HL-60 (cell line): ENCODE data around the gene GUCY2F.

ENCODE experiments used
- DNase-seq, 2 experiments: peaks; one replicate each; pipeline ENCODE4 v3.0.0-alpha.2; 2010 to 2020; ENCODE audit warnings: low read depth in 1 of 2, low spot score in 1 of 2
- H3K27ac ChIP-seq: fragments of 250-450 bp; sonication (Bioruptor Pico); replicated peaks from 2 replicates; pipeline ENCODE4 v1.5.1; 2020; ENCODE audit warnings: mild to moderate bottlenecking, moderate library complexity
- H3K27me3 ChIP-seq: fragments of 250-450 bp; sonication (Bioruptor Pico); 2 replicates; pipeline ENCODE4 v1.5.1; 2021; ENCODE audit warnings: mild to moderate bottlenecking, moderate library complexity; ENCODE audit not compliant: insufficient read depth, poor library complexity, severe bottlenecking
- H3K4me3 ChIP-seq: replicated peaks from 2 replicates; pipeline ENCODE4 v1.5.1; 2011; ENCODE audit warnings: mild to moderate bottlenecking, control low read depth, low read length; ENCODE audit not compliant: insufficient read depth
- GABPA ChIP-seq: IDR thresholded peaks from 2 replicates; pipeline ENCODE4 v1.6.1; 2012; ENCODE audit warnings: low read depth
- POLR2AphosphoS5 ChIP-seq: IDR thresholded peaks from 2 replicates; pipeline ENCODE4 v1.6.1; 2012; ENCODE audit warnings: low read depth
- SPI1 ChIP-seq: IDR thresholded peaks from 2 replicates; pipeline ENCODE4 v1.6.1; 2012; ENCODE audit warnings: low read depth, mild to moderate bottlenecking, borderline replicate concordance
- TF ChIP-seq, protein P1 (sequence below): IDR thresholded peaks from 2 replicates; pipeline ENCODE4 v1.6.1; 2012; ENCODE audit warnings: low read depth; ENCODE audit not compliant: insufficient replicate concordance
- TF ChIP-seq, protein P2 (sequence below): IDR thresholded peaks from one replicate; pipeline ENCODE4 v1.5.1; 2011; ENCODE audit warnings: low read length, control low read depth, inconsistent platforms; ENCODE audit not compliant: insufficient read depth

GUCY2F gene

DNA sequence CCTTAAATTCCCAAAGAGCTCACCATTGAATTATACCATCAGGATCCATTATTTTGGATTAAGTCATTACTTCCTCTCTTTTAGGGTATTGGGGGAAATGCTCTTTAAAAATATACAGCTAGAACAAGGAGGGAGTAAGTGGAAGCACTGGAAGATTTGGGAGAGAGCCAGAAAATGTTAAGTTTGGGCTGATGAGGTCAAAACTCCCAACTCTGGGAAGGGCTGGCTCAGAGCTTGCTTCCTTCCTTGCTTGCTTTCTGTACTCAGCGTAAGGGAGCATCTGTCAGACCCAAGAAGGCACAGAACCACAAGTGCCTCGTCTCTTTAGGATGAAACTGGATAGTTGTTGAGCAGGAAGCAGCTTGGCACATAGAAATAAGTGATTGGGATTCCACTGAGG is 138.2 kb downstream of the GUCY2F start:
- DNase-seq: no peak
- no peak overlapping the region for H3K4me3 ChIP-seq
- H3K27ac ChIP-seq: no peak overlapping the region
- TF ChIP-seq, protein P1, sequence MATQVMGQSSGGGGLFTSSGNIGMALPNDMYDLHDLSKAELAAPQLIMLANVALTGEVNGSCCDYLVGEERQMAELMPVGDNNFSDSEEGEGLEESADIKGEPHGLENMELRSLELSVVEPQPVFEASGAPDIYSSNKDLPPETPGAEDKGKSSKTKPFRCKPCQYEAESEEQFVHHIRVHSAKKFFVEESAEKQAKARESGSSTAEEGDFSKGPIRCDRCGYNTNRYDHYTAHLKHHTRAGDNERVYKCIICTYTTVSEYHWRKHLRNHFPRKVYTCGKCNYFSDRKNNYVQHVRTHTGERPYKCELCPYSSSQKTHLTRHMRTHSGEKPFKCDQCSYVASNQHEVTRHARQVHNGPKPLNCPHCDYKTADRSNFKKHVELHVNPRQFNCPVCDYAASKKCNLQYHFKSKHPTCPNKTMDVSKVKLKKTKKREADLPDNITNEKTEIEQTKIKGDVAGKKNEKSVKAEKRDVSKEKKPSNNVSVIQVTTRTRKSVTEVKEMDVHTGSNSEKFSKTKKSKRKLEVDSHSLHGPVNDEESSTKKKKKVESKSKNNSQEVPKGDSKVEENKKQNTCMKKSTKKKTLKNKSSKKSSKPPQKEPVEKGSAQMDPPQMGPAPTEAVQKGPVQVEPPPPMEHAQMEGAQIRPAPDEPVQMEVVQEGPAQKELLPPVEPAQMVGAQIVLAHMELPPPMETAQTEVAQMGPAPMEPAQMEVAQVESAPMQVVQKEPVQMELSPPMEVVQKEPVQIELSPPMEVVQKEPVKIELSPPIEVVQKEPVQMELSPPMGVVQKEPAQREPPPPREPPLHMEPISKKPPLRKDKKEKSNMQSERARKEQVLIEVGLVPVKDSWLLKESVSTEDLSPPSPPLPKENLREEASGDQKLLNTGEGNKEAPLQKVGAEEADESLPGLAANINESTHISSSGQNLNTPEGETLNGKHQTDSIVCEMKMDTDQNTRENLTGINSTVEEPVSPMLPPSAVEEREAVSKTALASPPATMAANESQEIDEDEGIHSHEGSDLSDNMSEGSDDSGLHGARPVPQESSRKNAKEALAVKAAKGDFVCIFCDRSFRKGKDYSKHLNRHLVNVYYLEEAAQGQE: no peak
- TF ChIP-seq GABPA: no peak
- no peak for TF ChIP-seq SPI1
- H3K27me3 ChIP-seq: no peaks in the 10 kb centered on the region

DNA sequence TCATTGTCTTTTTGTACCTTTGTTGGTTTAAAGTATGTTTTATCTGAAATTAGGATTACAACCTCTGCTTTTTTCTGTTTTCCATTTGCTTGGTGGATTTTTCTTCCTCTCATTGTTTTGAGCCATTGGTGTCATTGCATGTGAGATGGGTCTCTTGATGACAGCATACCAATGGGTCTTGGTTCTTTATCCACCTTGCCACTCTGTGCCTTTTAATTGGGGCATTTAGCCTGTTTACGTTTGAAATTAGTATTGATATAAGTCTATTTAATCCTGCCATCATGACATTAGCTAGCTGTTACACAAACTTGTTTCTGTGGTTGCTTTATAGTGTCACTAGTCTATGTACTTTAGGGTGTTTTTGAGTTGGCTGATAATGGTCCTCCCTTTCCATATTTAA is 145.7 kb downstream of the GUCY2F start:
- no peak overlapping the region for H3K27ac ChIP-seq
- no peak overlapping the region for H3K4me3 ChIP-seq
- no peaks in the 10 kb centered on the region for H3K27me3 ChIP-seq
- no peak for TF ChIP-seq POLR2AphosphoS5
- TF ChIP-seq, protein P2, sequence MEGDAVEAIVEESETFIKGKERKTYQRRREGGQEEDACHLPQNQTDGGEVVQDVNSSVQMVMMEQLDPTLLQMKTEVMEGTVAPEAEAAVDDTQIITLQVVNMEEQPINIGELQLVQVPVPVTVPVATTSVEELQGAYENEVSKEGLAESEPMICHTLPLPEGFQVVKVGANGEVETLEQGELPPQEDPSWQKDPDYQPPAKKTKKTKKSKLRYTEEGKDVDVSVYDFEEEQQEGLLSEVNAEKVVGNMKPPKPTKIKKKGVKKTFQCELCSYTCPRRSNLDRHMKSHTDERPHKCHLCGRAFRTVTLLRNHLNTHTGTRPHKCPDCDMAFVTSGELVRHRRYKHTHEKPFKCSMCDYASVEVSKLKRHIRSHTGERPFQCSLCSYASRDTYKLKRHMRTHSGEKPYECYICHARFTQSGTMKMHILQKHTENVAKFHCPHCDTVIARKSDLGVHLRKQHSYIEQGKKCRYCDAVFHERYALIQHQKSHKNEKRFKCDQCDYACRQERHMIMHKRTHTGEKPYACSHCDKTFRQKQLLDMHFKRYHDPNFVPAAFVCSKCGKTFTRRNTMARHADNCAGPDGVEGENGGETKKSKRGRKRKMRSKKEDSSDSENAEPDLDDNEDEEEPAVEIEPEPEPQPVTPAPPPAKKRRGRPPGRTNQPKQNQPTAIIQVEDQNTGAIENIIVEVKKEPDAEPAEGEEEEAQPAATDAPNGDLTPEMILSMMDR: no peak
- TF ChIP-seq SPI1: no peak
- TF ChIP-seq, protein P1: no peak
- no peak for TF ChIP-seq GABPA
- no peak for DNase-seq

DNA sequence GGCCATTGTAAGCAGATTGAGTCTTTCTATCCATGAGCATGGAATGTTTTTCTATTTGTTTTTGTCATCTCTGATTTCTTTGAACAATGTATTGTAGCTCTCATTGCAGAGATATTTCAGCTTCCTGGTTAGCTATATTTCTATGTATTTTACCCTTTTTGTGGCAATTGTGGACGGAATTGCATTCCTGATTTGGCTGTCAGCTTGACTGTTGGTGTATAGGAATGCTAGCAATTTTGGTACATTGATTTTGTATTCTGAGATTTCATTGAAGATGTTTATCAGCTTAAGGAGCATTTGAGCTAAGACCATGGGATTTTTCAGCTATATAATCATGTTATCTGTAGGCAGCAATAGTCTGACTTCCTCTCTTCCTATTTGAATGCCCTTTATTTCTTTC is 154.6 kb downstream of the GUCY2F start:
- no peak for TF ChIP-seq SPI1
- TF ChIP-seq, protein P1: no peak
- TF ChIP-seq POLR2AphosphoS5: no peak
- TF ChIP-seq, protein P2: no peak
- TF ChIP-seq GABPA: no peak
- no peak overlapping the region for H3K27ac ChIP-seq
- no peak for DNase-seq

More for the DNA sequence above, 154.6 kb downstream of the GUCY2F start:
- Histone ChIP-seq H3K4me3 (no peak overlapping the region), H3K27me3 (no peaks in the 10 kb centered on the region)
